Tibial nerve (tissue), 4 donors: ENCODE results near the gene SIPA1L3. TPM values are rescaled to one million over a fixed set of nuclear protein-coding genes. Genes with fewer than 3 reads are reported as not detected.

ENCODE experiments used
- DNase-seq, 2 donors: peaks; one replicate each; pipeline ENCODE4 v3.0.0-alpha.2; 2019; ENCODE audit warnings: low spot score in 2 of 2
- H3K27ac ChIP-seq, 4 donors: fragments of 200-600 bp; sonication (generic) in 3 of 4; one replicate each; pipeline ENCODE4 v1.5.1; 2017 to 2019; ENCODE audit warnings: mild to moderate bottlenecking in 1 of 4
- H3K27me3 ChIP-seq, 2 donors: fragments of 200-600 bp; sonication (generic) in 1 of 2; one replicate each; pipeline versions ENCODE4 v1.5.1 to v1.6.0; 2017 to 2019
- H3K36me3 ChIP-seq, 3 donors: fragments of 200-600 bp; sonication (generic); one replicate each; pipeline ENCODE4 v1.5.1; 2018 to 2019
- H3K4me1 ChIP-seq, 4 donors: fragments of 200-600 bp; sonication (generic) in 3 of 4; one replicate each; pipeline ENCODE4 v1.5.1; 2017 to 2019
- H3K4me3 ChIP-seq, 4 donors: fragments of 200-600 bp; sonication (generic) in 3 of 4; one replicate each; pipeline ENCODE4 v1.5.1; 2017 to 2019; ENCODE audit warnings: mild to moderate bottlenecking in 1 of 4, moderate library complexity in 1 of 4
- H3K9me3 ChIP-seq, 4 donors: fragments of 200-600 bp; sonication (generic) in 3 of 4; one replicate each; pipeline ENCODE4 v1.5.1; 2017 to 2019
- CTCF ChIP-seq, 5 experiments: fragments of 200-600 bp in 3 of 5; fragments of 450-650 bp in 2 of 5; sonication (generic) in 3 of 5; IDR thresholded peaks; one replicate each; pipeline ENCODE4 v1.5.1; 2016 to 2019; ENCODE audit warnings: antibody characterized with exemption in 5 of 5, mild to moderate bottlenecking in 3 of 5, moderate library complexity in 2 of 5
- EP300 ChIP-seq, 2 donors: sonication (generic); formaldehyde crosslinking; IDR thresholded peaks; one replicate each; pipeline ENCODE4 v1.6.1; 2017; ENCODE audit warnings: antibody characterized with exemption in 2 of 2, mild to moderate bottlenecking in 1 of 2
- POLR2A ChIP-seq, 2 donors: fragments of 450-650 bp; IDR thresholded peaks; one replicate each; pipeline ENCODE4 v1.6.1; 2017; ENCODE audit warnings: antibody characterized with exemption in 2 of 2, mild to moderate bottlenecking in 2 of 2, moderate library complexity in 2 of 2
- WGBS, 2 donors: methylation state at CpG; one replicate each; pipeline ENCODE4 v1.1.5; 2018; 5-methylcytosine and 5-hydroxymethylcytosine counted together
- total RNA-seq, 4 donors: library from RNA; depleted of rRNA; stranded (reverse); fragments of >200 nt; gene quantifications; one replicate each; pipeline ENCODE4 v1.1.0, GENCODE V29; 2016

SIPA1L3 gene
- total RNA-seq, 4 donors from 2014 or later, result 8.3 to 43.9 (median 17.0) TPM

- no peak for DNase-seq
- no peak overlapping the region for H3K4me3 ChIP-seq
- peaks cover 0 to 5% (median 0%) of the 10 kb centered on the region in 3 donors for H3K36me3 ChIP-seq
- no peak overlapping the region for H3K27ac ChIP-seq
- H3K27me3 ChIP-seq, result no peaks in the 10 kb centered on the region
- 89 to 94% methylated on average over 16 of the region's 16 CpGs for WGBS, 2 donors
- no peak for TF ChIP-seq CTCF (IDR thresholded peaks at IDR 0.05)
- peaks cover 0 to 17% (median 8%) of the 10 kb centered on the region in 4 donors for H3K4me1 ChIP-seq
- H3K9me3 ChIP-seq, result peaks cover 0 to 12% (median 0%) of the 10 kb centered on the region in 4 donors
These were observed 68.8 kb downstream of the SIPA1L3 start for GRCh38 chr19:37975596-37976515.

GRCh38 chr19:37977391-37977790 is 70.4 kb downstream of the SIPA1L3 start:
- Histone ChIP-seq H3K9me3 (peaks cover 0 to 6% (median 0%) of the 10 kb centered on the region in 4 donors), H3K27ac (no peak overlapping the region), H3K4me3 (no peak overlapping the region), H3K36me3 (peaks cover 0 to 4% (median 0%) of the 10 kb centered on the region in 3 donors), H3K4me1 (peaks cover 0 to 20% (median 8%) of the 10 kb centered on the region in 4 donors), H3K27me3 (no peaks in the 10 kb centered on the region)
- WGBS, 2 donors, result 80 to 86% methylated on average over 5 of the region's 5 CpGs
- no peak for TF ChIP-seq CTCF (IDR thresholded peaks at IDR 0.05)
- TF ChIP-seq EP300 (IDR thresholded peaks at IDR 0.05), result no peak
- no peak for TF ChIP-seq POLR2A (IDR thresholded peaks at IDR 0.05)
- DNase-seq, result no peak

- Histone ChIP-seq H3K4me3 (no peak overlapping the region), H3K27ac (peak overlapping the region in 1 of 4 donors; percentile 12), H3K36me3 (no peaks in the 10 kb centered on the region), H3K4me1 (peaks cover 0 to 20% (median 8%) of the 10 kb centered on the region in 4 donors), H3K27me3 (no peaks in the 10 kb centered on the region), H3K9me3 (peaks cover 0 to under 1% (median 0%) of the 10 kb centered on the region in 4 donors)
- TF ChIP-seq EP300 (IDR thresholded peaks at IDR 0.05) (no peak), CTCF (IDR thresholded peaks at IDR 0.05) (no peak), POLR2A (IDR thresholded peaks at IDR 0.05) (no peak)
- no peak for DNase-seq
- WGBS, 2 donors, result 33 to 35% methylated on average over 7 of the region's 7 CpGs
These were observed 71.0 kb downstream of the SIPA1L3 start for GRCh38 chr19:37977992-37978391.

GRCh38 chr19:37979547-37980082 is 72.6 kb downstream of the SIPA1L3 start:
- Histone ChIP-seq H3K27ac (peak overlapping the region in 1 of 4 donors; percentile 62), H3K27me3 (no peaks in the 10 kb centered on the region), H3K4me1 (peaks cover 0 to 20% (median 10%) of the 10 kb centered on the region in 4 donors), H3K9me3 (no peaks in the 10 kb centered on the region), H3K36me3 (no peaks in the 10 kb centered on the region), H3K4me3 (no peak overlapping the region)
- DNase-seq, result no peak
- TF ChIP-seq CTCF (IDR thresholded peaks at IDR 0.05) (no peak), EP300 (IDR thresholded peaks at IDR 0.05) (no peak), POLR2A (IDR thresholded peaks at IDR 0.05) (no peak)
- WGBS, 2 donors, result 78 to 79% methylated on average over 11 to 13 of the region's 13 CpGs
